Body of pancreas (tissue), 4 donors: ENCODE data around the gene ZNF365. TPM values are rescaled to one million over a fixed set of nuclear protein-coding genes. Genes with fewer than 3 reads are reported as not detected.

Experiments
- ATAC-seq: fragments of 150-250 bp; one replicate; pipeline ENCODE4 v1.9.1; 2016
- DNase-seq, 4 donors: peaks; one replicate each; pipeline ENCODE4 v3.0.0-alpha.2; 2019
- H3K27ac ChIP-seq, 4 donors: fragments of 200-600 bp; sonication (generic); 1 replicate in 3 of 4; 2 replicates in 1 of 4; pipeline versions ENCODE4 v1.5.1 to v1.6.1; 2016 to 2019; ENCODE audit warnings: mild to moderate bottlenecking in 1 of 4, mixed read lengths in 1 of 4, moderate library complexity in 1 of 4
- H3K27me3 ChIP-seq, 2 donors: fragments of 200-600 bp; sonication (generic); one replicate each; pipeline ENCODE4 v1.6.0; 2016; ENCODE audit warnings: mild to moderate bottlenecking in 1 of 2
- H3K36me3 ChIP-seq, 2 donors: fragments of 200-600 bp; sonication (generic); replicated peaks in 1 of 2; 2 replicates each; pipeline ENCODE4 v1.5.1; 2016; ENCODE audit warnings: low read depth in 2 of 2; ENCODE audit not compliant: insufficient read depth in 1 of 2
- H3K4me1 ChIP-seq: fragments of 200-600 bp; sonication (generic); one replicate; pipeline ENCODE4 v1.6.0; 2016
- H3K4me3 ChIP-seq, 2 donors: fragments of 200-600 bp; sonication (generic); 1 replicate in 1 of 2; 2 replicates in 1 of 2; pipeline ENCODE4 v1.5.1; 2016 to 2019
- H3K9me3 ChIP-seq, 3 donors: fragments of 200-600 bp; sonication (generic); 1 replicate in 2 of 3; 2 replicates in 1 of 3; pipeline ENCODE4 v1.5.1; 2016
- CTCF ChIP-seq, 7 experiments: fragments of 450-650 bp in 4 of 7; fragments of 200-600 bp in 3 of 7; sonication (generic) in 3 of 7; IDR thresholded peaks; one replicate each; pipeline ENCODE4 v1.5.1; 2016 to 2019; ENCODE audit warnings: antibody characterized with exemption in 7 of 7
- POLR2A ChIP-seq, 3 donors: fragments of 450-650 bp; IDR thresholded peaks; one replicate each; pipeline ENCODE4 v1.6.1; 2016; ENCODE audit warnings: antibody characterized with exemption in 3 of 3, mild to moderate bottlenecking in 2 of 3
- WGBS, 2 donors: methylation state at CpG; one replicate each; pipeline ENCODE4 v1.1.5; 2017; 5-methylcytosine and 5-hydroxymethylcytosine counted together
- intact Hi-C: fragments of 100-400 bp; cut with DNase I; formaldehyde crosslinking; loops from one replicate; pipeline ENCODE4 v1.15.1; 2023
- total RNA-seq, 2 donors: library from RNA; depleted of rRNA; stranded (reverse); fragments of >200 nt; gene quantifications; one replicate each; pipeline ENCODE4 v1.1.0, GENCODE V29; 2016

The ZNF365 gene
- total RNA-seq, 2 donors from 2014 or later = 1.0 to 1.6 TPM

DNA sequence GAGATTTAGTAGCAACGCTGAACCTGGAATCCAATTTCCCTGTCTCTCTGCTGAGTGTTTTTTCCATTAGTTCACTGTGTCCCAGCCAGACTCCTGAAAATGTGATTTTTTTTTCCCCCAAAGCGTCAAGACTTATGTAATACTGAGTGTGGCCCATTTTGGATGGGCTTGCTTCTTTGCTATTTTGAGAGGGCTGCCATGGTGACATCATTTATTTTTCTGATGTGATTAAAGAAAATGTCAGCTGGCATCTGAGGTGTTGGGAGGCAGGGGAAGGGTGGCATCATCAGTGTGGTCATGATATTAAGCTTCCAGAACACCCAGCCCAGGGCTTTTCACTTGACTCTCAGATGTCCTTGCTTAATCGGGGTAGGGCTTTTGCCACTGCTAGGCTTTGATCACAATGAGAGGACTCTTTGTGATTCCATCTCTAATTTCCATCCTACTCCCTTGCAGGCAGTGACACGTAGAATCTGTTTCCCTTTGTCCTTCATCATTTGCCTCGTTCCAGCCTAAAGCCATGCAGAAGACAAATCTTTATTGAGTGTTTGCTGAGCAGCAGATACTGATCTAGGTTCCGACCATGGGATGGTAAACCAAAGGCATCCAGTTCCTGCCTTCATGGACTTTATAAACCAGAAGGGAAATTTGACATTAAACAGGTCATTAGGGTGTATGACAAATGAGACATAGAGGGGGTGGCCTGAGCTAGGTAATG, 7.4 kb downstream of the ZNF365 start:
- Histone ChIP-seq H3K9me3 (no peaks in the 10 kb centered on the region), H3K4me3 (no peak overlapping the region), H3K27me3 (no peaks in the 10 kb centered on the region), H3K36me3 (no peaks in the 10 kb centered on the region), H3K27ac (no peak overlapping the region), H3K4me1 (no peaks in the 10 kb centered on the region)
- ATAC-seq (no peak), DNase-seq (no peak)
- intact Hi-C loops = no loop called here
- TF ChIP-seq POLR2A (IDR thresholded peaks at IDR 0.05) (no peak), CTCF (IDR thresholded peaks at IDR 0.05) (no peak)
- 64 to 72% methylated on average over 6 of the region's 6 CpGs for WGBS, 2 donors

- no peaks in the 10 kb centered on the region for H3K27me3 ChIP-seq
- DNase-seq = no peak
- no peaks in the 10 kb centered on the region for H3K9me3 ChIP-seq
- TF ChIP-seq POLR2A (IDR thresholded peaks at IDR 0.05) = no peak
- no peak for TF ChIP-seq CTCF (IDR thresholded peaks at IDR 0.05)
- H3K4me3 ChIP-seq = no peak overlapping the region
- H3K4me1 ChIP-seq = no peaks in the 10 kb centered on the region
- intact Hi-C loops = no loop called here
- WGBS, 2 donors = 57 to 64% methylated on average over 4 of the region's 4 CpGs
- H3K27ac ChIP-seq = no peak overlapping the region
- no peaks in the 10 kb centered on the region for H3K36me3 ChIP-seq
- no peak for ATAC-seq
Measured at GRCh38 chr10:62382831-62383230, 8.7 kb downstream of the ZNF365 start.

- Histone ChIP-seq H3K4me3 (no peak overlapping the region), H3K36me3 (no peaks in the 10 kb centered on the region), H3K27me3 (no peaks in the 10 kb centered on the region), H3K9me3 (no peaks in the 10 kb centered on the region), H3K27ac (no peak overlapping the region), H3K4me1 (no peaks in the 10 kb centered on the region)
- TF ChIP-seq CTCF (IDR thresholded peaks at IDR 0.05) (no peak), POLR2A (IDR thresholded peaks at IDR 0.05) (no peak)
- WGBS, 2 donors = 67 to 81% methylated on average over 5 of the region's 5 CpGs
- intact Hi-C loops = no loop called here
- no peak for DNase-seq
- no peak for ATAC-seq
Measured at GRCh38 chr10:62384057-62384446, 9.9 kb downstream of the ZNF365 start.

DNA sequence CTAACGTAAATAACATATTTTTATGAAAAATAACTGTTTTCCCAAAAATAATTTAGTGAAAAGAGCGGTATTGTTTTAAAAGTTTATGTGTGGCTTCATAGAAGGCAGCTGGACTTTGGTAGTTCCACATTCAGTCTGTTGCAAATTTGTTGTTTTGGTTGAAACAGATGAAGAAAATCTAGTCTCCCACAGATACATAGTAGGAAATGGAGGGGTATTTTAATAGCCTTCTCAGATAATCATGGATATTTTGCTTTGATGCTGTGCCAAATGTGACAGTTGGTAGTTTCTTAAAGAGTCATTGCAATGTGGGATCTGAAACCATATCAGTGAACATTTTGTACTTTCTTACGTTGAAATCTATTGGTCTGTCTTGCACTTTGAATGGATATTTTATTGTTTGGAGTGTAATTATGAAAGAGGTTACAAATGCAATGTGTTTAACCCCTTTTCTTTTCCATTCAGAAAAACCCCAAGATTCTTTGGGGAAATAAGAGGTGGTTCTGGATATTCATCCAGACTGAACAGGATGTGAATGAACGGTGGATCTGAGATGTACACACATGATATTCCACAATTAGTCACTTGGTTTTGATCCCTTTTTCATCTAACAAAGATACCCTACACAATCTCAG, 10.4 kb downstream of the ZNF365 start:
- Histone ChIP-seq H3K36me3 (no peaks in the 10 kb centered on the region), H3K9me3 (no peaks in the 10 kb centered on the region), H3K27me3 (no peaks in the 10 kb centered on the region), H3K4me3 (no peak overlapping the region), H3K27ac (no peak overlapping the region), H3K4me1 (no peaks in the 10 kb centered on the region)
- TF ChIP-seq POLR2A (IDR thresholded peaks at IDR 0.05) (no peak), CTCF (IDR thresholded peaks at IDR 0.05) (no peak)
- intact Hi-C loops = no loop called here
- ATAC-seq (no peak), DNase-seq (no peak)
- 44 to 63% methylated on average over 4 of the region's 4 CpGs for WGBS, 2 donors
